Uterus (tissue), 4 donors: Measurements from ENCODE around the gene MRGPRF. TPM values are rescaled to one million over a fixed set of nuclear protein-coding genes. Genes with fewer than 3 reads are reported as not detected.
"Not testable (repeated sequence)": the region's sequence is repeated elsewhere in the genome, so short reads cannot be mapped to it uniquely, and the experiment has no call there.

Source experiments
- DNase-seq, 2 donors: peaks; one replicate each; pipeline ENCODE4 v3.0.0-alpha.2; 2019 to 2020
- H3K27ac ChIP-seq, 2 donors: fragments of 200-600 bp; sonication (generic); 1 replicate in 1 of 2; 2 replicates in 1 of 2; pipeline ENCODE4 v1.5.1; 2016 to 2018
- H3K27me3 ChIP-seq, 2 donors: fragments of 200-600 bp; sonication (generic); one replicate each; pipeline ENCODE4 v1.5.1; 2018 to 2019; ENCODE audit warnings: control low read depth in 1 of 2
- H3K36me3 ChIP-seq, 2 donors: fragments of 200-600 bp; sonication (generic); one replicate each; pipeline ENCODE4 v1.5.1; 2019; ENCODE audit warnings: control low read depth in 1 of 2
- H3K4me1 ChIP-seq, 2 donors: fragments of 200-600 bp; sonication (generic); one replicate each; pipeline ENCODE4 v1.5.1; 2018 to 2019; ENCODE audit warnings: control low read depth in 1 of 2
- H3K4me3 ChIP-seq, 2 donors: fragments of 200-600 bp; sonication (generic); 1 replicate in 1 of 2; 2 replicates in 1 of 2; pipeline ENCODE4 v1.5.1; 2018 to 2019; ENCODE audit warnings: mild to moderate bottlenecking in 1 of 2
- H3K9me3 ChIP-seq, 2 donors: fragments of 200-600 bp; sonication (generic); one replicate each; pipeline ENCODE4 v1.5.1; 2019; ENCODE audit warnings: control low read depth in 1 of 2
- POLR2A ChIP-seq, 2 donors: fragments of 450-650 bp; IDR thresholded peaks; one replicate each; pipeline ENCODE4 v1.6.1; 2016; ENCODE audit warnings: antibody characterized with exemption in 2 of 2, mild to moderate bottlenecking in 1 of 2, moderate library complexity in 1 of 2
- intact Hi-C: fragments of 100-400 bp; cut with DNase I; formaldehyde crosslinking; loops from one replicate; pipeline ENCODE4 v1.15.1; 2023; ENCODE audit warnings: low total_unique reads
- total RNA-seq, 4 donors: library from RNA; depleted of rRNA in 3 of 4; stranded (reverse); fragments of >200 nt in 3 of 4; gene quantifications; one replicate each; pipeline versions ENCODE4 v1.1.0 to v1.2.4, GENCODE V29; 2014 to 2023
- TF ChIP-seq, protein P1 (sequence below), 4 experiments: fragments of 200-600 bp in 2 of 4; fragments of 450-650 bp in 2 of 4; sonication (generic) in 2 of 4; IDR thresholded peaks; one replicate each; pipeline ENCODE4 v1.5.1; 2016 to 2019; ENCODE audit warnings: antibody characterized with exemption in 4 of 4, mild to moderate bottlenecking in 2 of 4, moderate library complexity in 1 of 4
- donor health status: DM: yes; HTN: yes; CAD: no.

The MRGPRF gene
- total RNA-seq, 4 donors from 2014 or later = 52.6 to 173 (median 75.0) TPM

- intact Hi-C loops = loop anchor here (2.0 kb wide), 1 partner anchor 98 kb away; the partner anchor contains the start of genes IGHMBP2 and MRPL21
- Histone ChIP-seq H3K36me3 (no peaks in the 10 kb centered on the region), H3K4me1 (peaks cover 20 to 27% of the 10 kb centered on the region in 2 donors), H3K9me3 (no peaks in the 10 kb centered on the region), H3K27me3 (no peaks in the 10 kb centered on the region), H3K27ac (peak overlapping the region; percentile 84 to 99), H3K4me3 (no peak overlapping the region)
- DNase-seq = peak; percentile 75 to 87
- TF ChIP-seq, protein P1, sequence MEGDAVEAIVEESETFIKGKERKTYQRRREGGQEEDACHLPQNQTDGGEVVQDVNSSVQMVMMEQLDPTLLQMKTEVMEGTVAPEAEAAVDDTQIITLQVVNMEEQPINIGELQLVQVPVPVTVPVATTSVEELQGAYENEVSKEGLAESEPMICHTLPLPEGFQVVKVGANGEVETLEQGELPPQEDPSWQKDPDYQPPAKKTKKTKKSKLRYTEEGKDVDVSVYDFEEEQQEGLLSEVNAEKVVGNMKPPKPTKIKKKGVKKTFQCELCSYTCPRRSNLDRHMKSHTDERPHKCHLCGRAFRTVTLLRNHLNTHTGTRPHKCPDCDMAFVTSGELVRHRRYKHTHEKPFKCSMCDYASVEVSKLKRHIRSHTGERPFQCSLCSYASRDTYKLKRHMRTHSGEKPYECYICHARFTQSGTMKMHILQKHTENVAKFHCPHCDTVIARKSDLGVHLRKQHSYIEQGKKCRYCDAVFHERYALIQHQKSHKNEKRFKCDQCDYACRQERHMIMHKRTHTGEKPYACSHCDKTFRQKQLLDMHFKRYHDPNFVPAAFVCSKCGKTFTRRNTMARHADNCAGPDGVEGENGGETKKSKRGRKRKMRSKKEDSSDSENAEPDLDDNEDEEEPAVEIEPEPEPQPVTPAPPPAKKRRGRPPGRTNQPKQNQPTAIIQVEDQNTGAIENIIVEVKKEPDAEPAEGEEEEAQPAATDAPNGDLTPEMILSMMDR (IDR thresholded peaks at IDR 0.05) = peak; percentile 35 to 84 (median 66)
- peak in 1 of 2 donors; percentile 16 for TF ChIP-seq POLR2A (IDR thresholded peaks at IDR 0.05)
Observed at GRCh38 chr11:69000831-69001242, 12.2 kb downstream of the MRGPRF start.

GRCh38 chr11:69000391-69000790, 12.7 kb downstream of the MRGPRF start:
- no peaks in the 10 kb centered on the region for H3K9me3 ChIP-seq
- TF ChIP-seq POLR2A (IDR thresholded peaks at IDR 0.05) = no peak
- TF ChIP-seq, protein P1 (IDR thresholded peaks at IDR 0.05) = no peak
- H3K27ac ChIP-seq = peak overlapping the region; percentile 84 to 99
- no peaks in the 10 kb centered on the region for H3K27me3 ChIP-seq
- H3K4me3 ChIP-seq = no peak overlapping the region
- intact Hi-C loops = loop anchor here (2.0 kb wide), 1 partner anchor 98 kb away; the partner anchor contains the start of genes IGHMBP2 and MRPL21
- H3K4me1 ChIP-seq = peaks cover 20 to 22% of the 10 kb centered on the region in 2 donors
- H3K36me3 ChIP-seq = no peaks in the 10 kb centered on the region
- DNase-seq = no peak

- not testable (repeated sequence) for H3K4me3 ChIP-seq, H3K27me3 ChIP-seq, DNase-seq, H3K36me3 ChIP-seq, H3K9me3 ChIP-seq
- intact Hi-C loops = loop anchor here (2.0 kb wide), 1 partner anchor 97 kb away; the partner anchor contains the start of genes IGHMBP2 and MRPL21
- Histone ChIP-seq H3K27ac (peak overlapping the region; percentile 84 to 99), H3K4me1 (peaks cover 20 to 22% of the 10 kb centered on the region in 2 donors)
Observed at GRCh38 chr11:68999748-69000355, 13.2 kb downstream of the MRGPRF start.

GRCh38 chr11:68999093-68999747, 13.8 kb downstream of the MRGPRF start:
- TF ChIP-seq POLR2A (IDR thresholded peaks at IDR 0.05) = no peak
- TF ChIP-seq, protein P1 (IDR thresholded peaks at IDR 0.05) = no peak
- Histone ChIP-seq H3K27ac (peak overlapping the region; percentile 84 to 99), H3K27me3 (no peaks in the 10 kb centered on the region), H3K4me1 (peaks cover 15 to 20% of the 10 kb centered on the region in 2 donors), H3K9me3 (no peaks in the 10 kb centered on the region), H3K4me3 (no peak overlapping the region), H3K36me3 (no peaks in the 10 kb centered on the region)
- intact Hi-C loops = no loop called here
- peak in 1 of 2 donors; percentile 8 for DNase-seq

DNA sequence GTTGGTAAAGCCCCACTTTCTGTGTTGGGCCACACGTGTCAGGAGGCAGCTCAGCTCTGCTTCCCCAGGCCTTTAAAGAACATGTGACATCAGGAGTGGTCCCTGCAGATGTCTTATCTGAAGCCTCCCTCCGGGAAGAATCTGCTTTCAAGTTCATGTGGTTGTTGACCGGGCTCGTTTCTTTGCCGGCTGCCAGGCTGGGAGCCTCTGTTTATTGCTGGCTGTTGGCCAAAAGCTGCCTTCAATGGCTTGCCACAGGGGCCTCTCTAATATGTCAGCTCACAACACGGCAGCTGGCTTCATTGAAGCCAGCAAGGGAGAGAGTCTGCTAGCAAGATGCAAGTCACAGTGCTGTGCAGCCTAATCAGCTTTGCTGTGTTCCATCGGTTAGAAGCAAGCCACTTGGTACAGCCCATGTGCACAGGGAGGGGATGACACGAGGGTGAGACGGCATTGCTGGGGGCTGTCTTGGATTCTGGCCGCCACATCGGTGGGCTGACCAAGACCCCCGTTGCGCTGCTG, 14.6 kb downstream of the MRGPRF start:
- no peaks in the 10 kb centered on the region for H3K9me3 ChIP-seq
- H3K27ac ChIP-seq = peak overlapping the region; percentile 84 to 99
- DNase-seq = peak in 1 of 2 donors; percentile 21
- H3K36me3 ChIP-seq = no peaks in the 10 kb centered on the region
- intact Hi-C loops = no loop called here
- peaks cover 14 to 20% of the 10 kb centered on the region in 2 donors for H3K4me1 ChIP-seq
- H3K27me3 ChIP-seq = no peaks in the 10 kb centered on the region
- no peak for TF ChIP-seq POLR2A (IDR thresholded peaks at IDR 0.05)
- TF ChIP-seq, protein P1 (IDR thresholded peaks at IDR 0.05) = no peak
- no peak overlapping the region for H3K4me3 ChIP-seq
